HG03135 (cell line): ENCODE results near the gene SLC35A2.
"Not testable (repeated sequence)": the region's sequence is repeated elsewhere in the genome, so short reads cannot be mapped to it uniquely, and the experiment has no call there.

Experiments used
- ATAC-seq: cut with Tn5 transposase; IDR thresholded peaks from one replicate; pipeline ENCODE4 v1.9.1; 2021; ENCODE audit warnings: mild to moderate bottlenecking, moderate library complexity; ENCODE audit not compliant: unreplicated experiment

SLC35A2 gene

GRCh38 chrX:48854121-48854804, 57.2 kb downstream of the SLC35A2 start:
- not testable (repeated sequence) for ATAC-seq

- not testable (repeated sequence) for ATAC-seq
Observed at GRCh38 chrX:48853494-48853893, 58.0 kb downstream of the SLC35A2 start.
